22Rv1 (cell line): Measurements from ENCODE around the gene OCA2.

ENCODE experiments used
- H3K27ac ChIP-seq: fragments of 450-650 bp; 2 replicates; pipeline ENCODE4 v1.5.1; 2017
- CTCF ChIP-seq: fragments of 450-650 bp; IDR thresholded peaks from 2 replicates; pipeline ENCODE4 v1.5.1; 2017; ENCODE audit warnings: mild to moderate bottlenecking
- ZFX ChIP-seq: fragments of 450-650 bp; IDR thresholded peaks from 2 replicates; pipeline ENCODE4 v1.6.1; 2017; ENCODE audit warnings: antibody characterized with exemption, borderline replicate concordance

Gene OCA2

GRCh38 chr15:27815035-27815434 is 284.1 kb downstream of the OCA2 start:
- TF ChIP-seq CTCF (no peak), ZFX (no peak)
- H3K27ac ChIP-seq = no peak overlapping the region

DNA sequence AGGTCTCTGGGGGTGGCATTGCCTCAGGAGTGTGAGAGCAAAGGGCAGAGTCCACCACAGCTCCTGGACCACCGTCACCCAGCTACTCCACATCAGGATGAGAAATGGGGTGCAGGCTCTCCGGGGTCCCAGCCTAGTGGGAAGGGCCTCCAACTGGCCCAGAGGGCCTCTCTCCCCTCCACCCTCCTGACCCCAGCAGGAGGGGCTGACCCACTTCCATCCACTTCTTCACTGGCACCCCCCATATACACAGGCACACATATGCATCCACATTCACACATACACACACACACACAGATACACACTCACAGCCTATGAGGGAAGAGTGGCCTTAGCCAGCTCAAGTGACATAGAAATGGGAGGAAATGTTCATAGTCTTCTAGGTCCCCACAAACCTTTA is 286.0 kb downstream of the OCA2 start:
- TF ChIP-seq CTCF (no peak), ZFX (no peak)

GRCh38 chr15:27808182-27808581 is 290.9 kb downstream of the OCA2 start:
- no peak for TF ChIP-seq ZFX
- TF ChIP-seq CTCF = no peak
- H3K27ac ChIP-seq = no peak overlapping the region

More for the DNA sequence above, 286.0 kb downstream of the OCA2 start:
- H3K27ac ChIP-seq = no peak overlapping the region

DNA sequence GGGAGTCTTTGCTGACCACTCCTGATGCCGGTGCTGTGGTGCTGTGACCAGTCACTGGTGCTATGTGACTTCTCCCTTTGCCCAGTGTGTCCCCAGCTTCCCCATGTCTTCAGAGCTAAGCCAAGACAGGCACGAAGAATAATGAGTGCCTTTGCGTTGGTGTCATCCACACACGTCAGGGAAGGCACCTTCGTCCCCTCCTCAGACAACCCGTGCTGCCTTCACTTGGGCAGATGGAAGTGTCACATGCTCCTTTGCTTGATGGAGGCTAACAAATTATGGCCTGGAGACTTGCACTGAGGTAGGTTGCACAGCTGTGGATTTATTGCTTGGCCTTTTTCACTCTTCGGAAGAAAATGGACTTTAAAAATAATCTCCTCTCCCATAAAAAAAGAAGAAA is 291.8 kb downstream of the OCA2 start:
- TF ChIP-seq ZFX = no peak
- TF ChIP-seq CTCF = no peak
- no peak overlapping the region for H3K27ac ChIP-seq

GRCh38 chr15:27806396-27806795 is 292.7 kb downstream of the OCA2 start:
- no peak overlapping the region for H3K27ac ChIP-seq

DNA sequence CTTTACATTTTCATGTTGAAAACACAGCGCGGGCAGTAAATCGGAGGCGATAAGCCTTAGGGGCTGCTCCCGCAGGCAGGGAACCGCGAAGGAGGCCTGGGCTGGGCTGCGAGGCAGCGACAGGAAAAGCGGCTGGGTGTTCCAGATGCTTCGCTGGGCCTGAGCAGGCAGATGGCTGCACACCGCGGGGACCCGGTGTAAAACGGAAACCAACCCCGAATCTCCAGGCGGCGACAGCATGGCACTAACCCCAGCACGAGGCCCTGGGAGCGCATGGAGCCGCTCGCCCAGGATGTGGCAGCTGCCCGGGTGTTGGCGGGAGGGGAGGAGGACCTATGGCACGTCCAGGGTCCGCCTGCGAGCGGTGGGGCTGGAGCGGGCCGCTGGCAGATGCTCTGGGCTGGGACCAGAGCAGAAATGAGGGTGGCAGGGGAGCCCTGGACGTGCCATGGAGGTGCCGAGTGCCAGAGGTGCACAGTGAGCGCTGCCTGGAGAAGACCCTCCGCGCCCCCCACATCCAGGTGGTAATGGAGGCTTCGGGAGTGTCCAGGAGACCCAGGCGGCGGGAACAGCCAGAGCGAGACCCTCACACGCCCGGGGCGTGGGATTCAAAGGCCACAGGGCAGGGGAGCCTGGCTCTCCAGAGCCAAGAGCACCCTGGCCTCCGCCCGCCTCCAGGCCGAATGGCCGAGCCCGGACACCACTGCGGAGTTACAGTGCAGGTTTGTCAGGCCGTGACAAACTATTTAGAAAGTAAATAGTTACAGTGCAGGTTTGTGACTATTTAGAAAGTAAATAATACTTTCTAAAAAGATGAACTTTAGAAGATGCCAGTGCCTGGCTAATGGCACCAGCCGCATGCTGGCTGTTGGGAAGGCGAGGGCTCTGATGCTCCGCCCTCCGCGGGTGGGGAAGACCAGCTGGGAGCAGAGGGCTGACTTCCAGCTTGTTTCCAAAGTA is 293.6 kb downstream of the OCA2 start:
- H3K27ac ChIP-seq = no peak overlapping the region
- no peak for TF ChIP-seq ZFX

More at GRCh38 chr15:27806396-27806795, 292.7 kb downstream of the OCA2 start:
- TF ChIP-seq ZFX (no peak), CTCF (no peak)

GRCh38 chr15:27804569-27805260 is 294.4 kb downstream of the OCA2 start:
- TF ChIP-seq ZFX (no peak), CTCF (no peak)
- H3K27ac ChIP-seq = no peak overlapping the region
